Measurements from ENCODE around the gene BPIFB3. TPM values are rescaled to one million over a fixed set of nuclear protein-coding genes. Genes with fewer than 3 reads are reported as not detected.

BPIFB3 gene
- total RNA-seq, 1 donor from 2014 or later, result not detected

DNA sequence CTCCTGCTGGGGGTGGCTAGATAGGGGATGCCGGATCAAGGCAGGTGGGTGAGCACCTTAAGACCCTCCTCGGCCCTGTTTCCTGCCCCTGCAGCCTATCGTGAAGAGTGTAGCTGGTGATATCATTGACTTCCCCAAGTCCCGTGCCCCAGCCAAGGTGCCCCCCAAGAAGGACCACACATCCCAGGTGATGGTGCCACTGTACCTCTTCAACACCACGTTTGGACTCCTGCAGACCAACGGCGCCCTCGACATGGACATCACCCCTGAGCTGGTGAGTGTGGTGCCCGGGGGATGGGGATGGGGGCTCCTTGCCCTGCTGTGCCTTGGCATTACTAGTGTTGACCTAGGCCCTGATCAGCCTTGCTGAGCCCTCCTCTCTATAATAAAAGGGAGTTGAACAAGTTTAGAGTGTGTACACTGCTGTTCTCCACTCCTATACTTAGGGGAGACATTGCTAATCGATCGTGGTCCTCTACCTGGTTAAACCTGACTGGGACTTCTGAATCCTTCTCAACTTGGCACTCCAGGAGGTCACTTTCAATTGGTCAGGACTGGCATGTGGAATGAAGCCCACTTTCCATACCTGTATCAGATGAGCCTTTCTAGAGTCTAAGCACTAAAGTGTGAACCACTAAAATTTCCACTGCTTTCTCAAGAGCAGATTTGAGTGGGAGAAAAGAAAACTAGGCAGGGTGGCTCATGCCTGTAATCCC lies 11.0 kb downstream of the BPIFB3 start:
- DNase-seq, result no peak
- no peaks in the 10 kb centered on the region for H3K4me1 Mint-ChIP-seq (ENCODE audit: low read depth, unreplicated experiment)
- no peak overlapping the region for H3K27ac Mint-ChIP-seq (ENCODE audit: unreplicated experiment)
- H3K36me3 Mint-ChIP-seq (ENCODE audit: unreplicated experiment), result no peaks in the 10 kb centered on the region
- TF ChIP-seq, protein P1, sequence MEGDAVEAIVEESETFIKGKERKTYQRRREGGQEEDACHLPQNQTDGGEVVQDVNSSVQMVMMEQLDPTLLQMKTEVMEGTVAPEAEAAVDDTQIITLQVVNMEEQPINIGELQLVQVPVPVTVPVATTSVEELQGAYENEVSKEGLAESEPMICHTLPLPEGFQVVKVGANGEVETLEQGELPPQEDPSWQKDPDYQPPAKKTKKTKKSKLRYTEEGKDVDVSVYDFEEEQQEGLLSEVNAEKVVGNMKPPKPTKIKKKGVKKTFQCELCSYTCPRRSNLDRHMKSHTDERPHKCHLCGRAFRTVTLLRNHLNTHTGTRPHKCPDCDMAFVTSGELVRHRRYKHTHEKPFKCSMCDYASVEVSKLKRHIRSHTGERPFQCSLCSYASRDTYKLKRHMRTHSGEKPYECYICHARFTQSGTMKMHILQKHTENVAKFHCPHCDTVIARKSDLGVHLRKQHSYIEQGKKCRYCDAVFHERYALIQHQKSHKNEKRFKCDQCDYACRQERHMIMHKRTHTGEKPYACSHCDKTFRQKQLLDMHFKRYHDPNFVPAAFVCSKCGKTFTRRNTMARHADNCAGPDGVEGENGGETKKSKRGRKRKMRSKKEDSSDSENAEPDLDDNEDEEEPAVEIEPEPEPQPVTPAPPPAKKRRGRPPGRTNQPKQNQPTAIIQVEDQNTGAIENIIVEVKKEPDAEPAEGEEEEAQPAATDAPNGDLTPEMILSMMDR (IDR thresholded peaks at IDR 0.05; ENCODE audit: partially characterized antibody, unreplicated experiment), result no peak
- no peak overlapping the region for H3K4me3 Mint-ChIP-seq (ENCODE audit: unreplicated experiment)
- peaks cover 9% of the 10 kb centered on the region for H3K27me3 Mint-ChIP-seq (ENCODE audit: unreplicated experiment)
- peaks cover 2% of the 10 kb centered on the region for H3K9me3 Mint-ChIP-seq (ENCODE audit: unreplicated experiment)

- TF ChIP-seq, protein P1 (IDR thresholded peaks at IDR 0.05; ENCODE audit: partially characterized antibody, unreplicated experiment), result no peak
- no peak overlapping the region for H3K27ac Mint-ChIP-seq (ENCODE audit: unreplicated experiment)
- no peaks in the 10 kb centered on the region for H3K4me1 Mint-ChIP-seq (ENCODE audit: low read depth, unreplicated experiment)
- peaks cover 4% of the 10 kb centered on the region for H3K27me3 Mint-ChIP-seq (ENCODE audit: unreplicated experiment)
- peaks cover 2% of the 10 kb centered on the region for H3K9me3 Mint-ChIP-seq (ENCODE audit: unreplicated experiment)
- H3K4me3 Mint-ChIP-seq (ENCODE audit: unreplicated experiment), result no peak overlapping the region
- no peaks in the 10 kb centered on the region for H3K36me3 Mint-ChIP-seq (ENCODE audit: unreplicated experiment)
- no peak for DNase-seq
These were observed 12.1 kb downstream of the BPIFB3 start for GRCh38 chr20:33065785-33066184.

DNA sequence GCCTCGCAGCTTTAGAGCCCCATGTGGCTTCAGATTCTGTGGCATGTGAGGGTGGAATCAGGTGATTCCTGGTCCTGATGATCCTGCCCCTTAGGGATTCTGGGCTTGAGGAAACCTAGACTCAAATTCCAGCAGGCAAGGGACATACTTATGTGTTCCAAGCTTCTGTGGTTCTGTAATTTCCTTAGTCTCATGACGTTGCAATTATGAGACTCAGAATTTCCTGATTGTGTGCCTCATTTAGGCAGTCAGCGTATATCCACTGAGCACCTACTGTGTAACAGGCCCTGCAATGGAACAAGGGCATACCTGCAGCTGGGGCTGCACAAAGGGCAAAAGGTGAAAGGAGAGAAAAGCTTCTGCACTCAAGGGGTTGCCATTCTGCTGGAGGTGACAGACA lies 14.1 kb downstream of the BPIFB3 start:
- H3K27ac Mint-ChIP-seq (ENCODE audit: unreplicated experiment), result no peak overlapping the region
- TF ChIP-seq, protein P1 (IDR thresholded peaks at IDR 0.05; ENCODE audit: partially characterized antibody, unreplicated experiment), result no peak
- H3K9me3 Mint-ChIP-seq (ENCODE audit: unreplicated experiment), result peaks cover 2% of the 10 kb centered on the region
- peaks cover 6% of the 10 kb centered on the region for H3K27me3 Mint-ChIP-seq (ENCODE audit: unreplicated experiment)
- DNase-seq, result no peak
- H3K4me3 Mint-ChIP-seq (ENCODE audit: unreplicated experiment), result no peak overlapping the region
- no peaks in the 10 kb centered on the region for H3K4me1 Mint-ChIP-seq (ENCODE audit: low read depth, unreplicated experiment)
- no peaks in the 10 kb centered on the region for H3K36me3 Mint-ChIP-seq (ENCODE audit: unreplicated experiment)

DNA sequence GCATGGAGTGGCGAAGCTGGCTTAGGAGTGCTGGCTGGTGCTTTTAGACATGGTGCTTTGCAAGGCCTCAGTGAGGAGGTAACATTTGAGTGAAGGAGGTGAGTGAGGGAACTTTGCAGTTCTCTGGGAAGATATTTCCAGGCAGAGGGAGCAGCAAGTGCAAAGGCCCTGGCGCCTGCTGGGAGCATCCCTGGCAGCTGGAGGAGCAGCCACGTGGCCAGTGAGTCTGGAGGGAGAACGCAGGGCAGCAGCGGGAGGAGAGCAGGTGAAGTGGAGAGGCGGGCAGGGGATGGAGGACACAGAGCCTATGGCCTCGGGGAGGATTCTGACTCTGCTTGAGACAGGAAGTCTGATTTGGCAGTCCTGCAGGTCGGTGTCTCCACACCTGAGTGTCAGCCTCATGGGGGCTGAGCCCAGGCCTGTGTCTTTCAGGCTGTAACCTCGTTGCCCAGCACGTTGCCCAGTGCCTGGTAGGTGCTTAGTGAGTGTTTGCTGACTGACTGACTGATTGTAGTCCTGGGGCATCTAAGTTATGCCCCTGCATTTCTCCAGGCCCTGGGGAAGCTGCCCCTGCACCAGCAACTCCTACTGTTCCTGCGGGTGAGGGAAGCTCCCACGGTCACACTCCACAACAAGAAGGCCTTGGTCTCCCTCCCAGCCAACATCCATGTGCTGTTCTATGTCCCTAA lies 14.7 kb downstream of the BPIFB3 start:
- H3K27ac Mint-ChIP-seq (ENCODE audit: unreplicated experiment), result no peak overlapping the region
- H3K27me3 Mint-ChIP-seq (ENCODE audit: unreplicated experiment), result peaks cover 6% of the 10 kb centered on the region
- H3K4me3 Mint-ChIP-seq (ENCODE audit: unreplicated experiment), result no peak overlapping the region
- DNase-seq, result no peak
- H3K36me3 Mint-ChIP-seq (ENCODE audit: unreplicated experiment), result no peaks in the 10 kb centered on the region
- H3K4me1 Mint-ChIP-seq (ENCODE audit: low read depth, unreplicated experiment), result no peaks in the 10 kb centered on the region
- TF ChIP-seq, protein P1 (IDR thresholded peaks at IDR 0.05; ENCODE audit: partially characterized antibody, unreplicated experiment), result no peak
- H3K9me3 Mint-ChIP-seq (ENCODE audit: unreplicated experiment), result peaks cover 2% of the 10 kb centered on the region

DNA sequence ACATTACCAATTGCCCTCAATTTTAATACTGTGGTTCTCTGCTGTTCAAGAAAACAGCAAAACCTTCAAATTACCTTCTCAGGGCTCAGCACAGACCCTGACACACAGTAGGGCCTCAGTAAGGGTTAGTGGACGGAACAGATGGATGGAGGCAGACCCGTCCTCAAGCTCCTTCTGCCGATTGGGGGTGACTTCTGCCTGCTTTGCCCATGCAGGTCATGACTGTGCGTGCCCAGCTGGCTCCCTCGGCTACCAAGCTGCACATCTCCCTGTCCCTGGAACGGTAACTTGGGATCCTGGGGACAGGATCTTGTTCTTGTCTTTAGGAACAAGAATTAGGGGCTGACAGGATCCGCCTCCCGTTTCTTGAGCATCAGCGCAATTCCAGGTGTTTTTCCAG lies 16.0 kb downstream of the BPIFB3 start:
- H3K27me3 Mint-ChIP-seq (ENCODE audit: unreplicated experiment), result peaks cover 6% of the 10 kb centered on the region
- no peak for DNase-seq
- TF ChIP-seq, protein P1 (IDR thresholded peaks at IDR 0.05; ENCODE audit: partially characterized antibody, unreplicated experiment), result no peak
- H3K27ac Mint-ChIP-seq (ENCODE audit: unreplicated experiment), result no peak overlapping the region
- peaks cover under 1% of the 10 kb centered on the region for H3K9me3 Mint-ChIP-seq (ENCODE audit: unreplicated experiment)
- no peaks in the 10 kb centered on the region for H3K36me3 Mint-ChIP-seq (ENCODE audit: unreplicated experiment)
- no peaks in the 10 kb centered on the region for H3K4me1 Mint-ChIP-seq (ENCODE audit: low read depth, unreplicated experiment)
- no peak overlapping the region for H3K4me3 Mint-ChIP-seq (ENCODE audit: unreplicated experiment)

Measured in glutamatergic neuron (in vitro differentiated cells).